ENCODE data around the gene SCAPER.

SCAPER gene

GRCh38 chr15:76793162-76793561 is 112.0 kb downstream of the SCAPER start:
- no peaks in the 10 kb centered on the region for H3K27me3 ChIP-seq
- no peak overlapping the region for H3K4me3 ChIP-seq (ENCODE audit: low read depth in 1 of 2, low read length in 1 of 2)
- no peaks in the 10 kb centered on the region for H3K9me3 ChIP-seq
- peaks cover 18% of the 10 kb centered on the region for H3K36me3 ChIP-seq
- H3K27ac ChIP-seq = no peak overlapping the region
- no peak for TF ChIP-seq CTCF (IDR thresholded peaks at IDR 0.05)
- no peaks in the 10 kb centered on the region for H3K4me1 ChIP-seq (ENCODE audit: control insufficient read depth in 1 of 2, insufficient read depth in 1 of 2, low read depth in 1 of 2, low read length in 1 of 2)

GRCh38 chr15:76791511-76791910 is 113.6 kb downstream of the SCAPER start:
- H3K27me3 ChIP-seq = no peaks in the 10 kb centered on the region
- H3K27ac ChIP-seq = no peak overlapping the region
- peaks cover 18% of the 10 kb centered on the region for H3K36me3 ChIP-seq
- H3K4me3 ChIP-seq (ENCODE audit: low read depth in 1 of 2, low read length in 1 of 2) = no peak overlapping the region
- TF ChIP-seq CTCF (IDR thresholded peaks at IDR 0.05) = no peak
- no peaks in the 10 kb centered on the region for H3K4me1 ChIP-seq (ENCODE audit: control insufficient read depth in 1 of 2, insufficient read depth in 1 of 2, low read depth in 1 of 2, low read length in 1 of 2)
- H3K9me3 ChIP-seq = no peaks in the 10 kb centered on the region

DNA sequence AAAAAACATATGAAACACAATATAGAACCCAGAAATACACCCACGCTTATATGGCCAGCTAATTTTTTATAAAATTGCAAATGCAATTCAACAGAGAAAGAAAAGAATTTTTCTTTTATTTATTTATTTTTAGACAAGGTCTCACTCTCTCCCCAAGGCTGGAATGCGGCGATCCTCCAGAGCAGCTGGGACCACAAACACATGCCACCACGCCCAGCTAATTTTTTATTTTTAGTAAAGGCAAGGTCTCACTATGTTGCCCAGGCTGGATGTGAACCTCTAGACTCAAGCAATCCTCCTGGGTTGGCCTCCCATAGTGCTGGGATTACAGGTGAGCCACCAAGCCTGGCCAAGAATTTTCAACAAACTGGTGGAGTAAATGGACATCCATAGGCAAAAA is 117.9 kb downstream of the SCAPER start:
- no peaks in the 10 kb centered on the region for H3K27me3 ChIP-seq
- no peaks in the 10 kb centered on the region for H3K4me1 ChIP-seq (ENCODE audit: control insufficient read depth in 1 of 2, insufficient read depth in 1 of 2, low read depth in 1 of 2, low read length in 1 of 2)
- H3K4me3 ChIP-seq (ENCODE audit: low read depth in 1 of 2, low read length in 1 of 2) = no peak overlapping the region
- H3K36me3 ChIP-seq = no peaks in the 10 kb centered on the region
- no peaks in the 10 kb centered on the region for H3K9me3 ChIP-seq
- TF ChIP-seq CTCF (IDR thresholded peaks at IDR 0.05) = no peak
- H3K27ac ChIP-seq = no peak overlapping the region

- H3K27ac ChIP-seq = no peak overlapping the region
- no peak overlapping the region for H3K4me3 ChIP-seq (ENCODE audit: low read depth in 1 of 2, low read length in 1 of 2)
- no peak for TF ChIP-seq CTCF (IDR thresholded peaks at IDR 0.05)
Measured at GRCh38 chr15:76776969-76777368, 128.2 kb downstream of the SCAPER start.

GRCh38 chr15:76776480-76776879 is 128.7 kb downstream of the SCAPER start:
- Histone ChIP-seq H3K27ac (no peak overlapping the region), H3K4me1 (ENCODE audit: control insufficient read depth in 1 of 2, insufficient read depth in 1 of 2, low read depth in 1 of 2, low read length in 1 of 2) (no peaks in the 10 kb centered on the region), H3K4me3 (ENCODE audit: low read depth in 1 of 2, low read length in 1 of 2) (no peak overlapping the region), H3K27me3 (no peaks in the 10 kb centered on the region), H3K9me3 (no peaks in the 10 kb centered on the region), H3K36me3 (no peaks in the 10 kb centered on the region)
- no peak for TF ChIP-seq CTCF (IDR thresholded peaks at IDR 0.05)

More at GRCh38 chr15:76776969-76777368, 128.2 kb downstream of the SCAPER start:
- Histone ChIP-seq H3K36me3 (no peaks in the 10 kb centered on the region), H3K4me1 (ENCODE audit: control insufficient read depth in 1 of 2, insufficient read depth in 1 of 2, low read depth in 1 of 2, low read length in 1 of 2) (no peaks in the 10 kb centered on the region), H3K9me3 (no peaks in the 10 kb centered on the region), H3K27me3 (no peaks in the 10 kb centered on the region)

DNA sequence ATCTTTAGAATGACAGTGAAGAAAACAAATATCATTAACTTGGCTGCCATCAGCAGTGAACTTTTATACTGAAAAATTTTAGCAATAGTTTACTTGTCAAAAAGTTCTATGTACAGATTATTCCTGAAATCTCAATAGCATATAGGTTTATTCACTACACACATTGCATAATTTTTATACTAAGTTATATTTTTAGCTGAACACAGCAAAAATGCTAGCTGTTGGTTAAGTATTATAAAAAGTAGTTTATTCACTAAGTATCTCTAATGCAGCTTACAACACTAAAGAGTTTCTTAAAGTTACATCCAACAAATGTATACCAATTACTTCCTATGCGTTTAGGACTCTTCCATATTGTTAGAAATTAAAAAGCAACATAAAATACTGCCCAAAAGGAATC is 131.9 kb downstream of the SCAPER start:
- no peaks in the 10 kb centered on the region for H3K9me3 ChIP-seq
- H3K27ac ChIP-seq = no peak overlapping the region
- H3K4me3 ChIP-seq (ENCODE audit: low read depth in 1 of 2, low read length in 1 of 2) = no peak overlapping the region
- TF ChIP-seq CTCF (IDR thresholded peaks at IDR 0.05) = no peak
- no peaks in the 10 kb centered on the region for H3K36me3 ChIP-seq
- H3K4me1 ChIP-seq (ENCODE audit: control insufficient read depth in 1 of 2, insufficient read depth in 1 of 2, low read depth in 1 of 2, low read length in 1 of 2) = no peaks in the 10 kb centered on the region
- no peaks in the 10 kb centered on the region for H3K27me3 ChIP-seq

Measured in neutrophil (primary cell).